Natural killer cell (primary cell): Measurements from ENCODE around the gene C5AR1. TPM values are rescaled to one million over a fixed set of nuclear protein-coding genes. Genes with fewer than 3 reads are reported as not detected.
"Not testable (repeated sequence)": the region's sequence is repeated elsewhere in the genome, so short reads cannot be mapped to it uniquely, and the experiment has no call there.

ENCODE experiments used
- ATAC-seq, 3 donors: fragments of 150-1000 bp in 2 of 3; fragments of 200-7000 bp in 1 of 3; cut with Tn5 transposase; 1 replicate in 1 of 3; 2 replicates in 2 of 3; pipeline ENCODE4 v1.10.0; 2021; ENCODE audit warnings: mild to moderate bottlenecking in 2 of 3, moderate library complexity in 2 of 3
- DNase-seq, 2 donors: peaks; one replicate each; pipeline versions ENCODE4 v3.0.0 to v3.0.0-alpha.2; 2013 to 2021; ENCODE audit warnings: mixed read lengths in 1 of 2
- H3K27ac ChIP-seq: one replicate; pipeline ENCODE4 v1.5.1; 2013; ENCODE audit warnings: mild to moderate bottlenecking, low read length
- H3K27me3 ChIP-seq: one replicate; pipeline ENCODE4 v1.6.1; 2013; ENCODE audit warnings: low read length; ENCODE audit not compliant: control insufficient read depth, insufficient read depth
- H3K36me3 ChIP-seq: one replicate; pipeline ENCODE4 v1.6.1; 2013; ENCODE audit warnings: low read length; ENCODE audit not compliant: control insufficient read depth, insufficient read depth
- H3K4me1 ChIP-seq: one replicate; pipeline ENCODE4 v1.6.1; 2013; ENCODE audit warnings: low read length; ENCODE audit not compliant: control insufficient read depth, insufficient read depth
- H3K4me3 ChIP-seq: one replicate; pipeline ENCODE4 v1.5.1; 2013; ENCODE audit warnings: low read length
- H3K9me3 ChIP-seq: one replicate; pipeline ENCODE4 v1.6.1; 2013; ENCODE audit warnings: low read length; ENCODE audit not compliant: control insufficient read depth, insufficient read depth
- H3K27ac Mint-ChIP-seq, 2 donors: one replicate each; pipeline ENCODE4 v1.8.0; 2022; ENCODE audit warnings: mild to moderate bottlenecking in 2 of 2, mixed read lengths in 2 of 2, moderate library complexity in 1 of 2
- H3K27me3 Mint-ChIP-seq, 2 donors: one replicate each; pipeline ENCODE4 v1.8.0; 2022; ENCODE audit warnings: low read depth in 2 of 2, mixed read lengths in 2 of 2
- H3K36me3 Mint-ChIP-seq: one replicate; pipeline ENCODE4 v1.8.0; 2022; ENCODE audit warnings: mixed read lengths
- H3K4me1 Mint-ChIP-seq, 2 donors: one replicate each; pipeline ENCODE4 v1.8.0; 2022; ENCODE audit warnings: mixed read lengths in 2 of 2
- H3K4me3 Mint-ChIP-seq: one replicate; pipeline ENCODE4 v1.8.0; 2022; ENCODE audit warnings: mild to moderate bottlenecking, moderate library complexity, mixed read lengths
- H3K9me3 Mint-ChIP-seq, 2 donors: one replicate each; pipeline ENCODE4 v1.8.0; 2022; ENCODE audit warnings: mixed read lengths in 2 of 2
- CTCF ChIP-seq: fragments of 200-600 bp; IDR thresholded peaks from one replicate; pipeline ENCODE4 v1.8.0; 2022; ENCODE audit warnings: antibody characterized with exemption
- WGBS: methylation state at CpG from one replicate; pipeline ENCODE4 v1.1.7; 2013; ENCODE audit warnings: missing lambda C conversion rate; ENCODE audit not compliant: insufficient coverage; 5-methylcytosine and 5-hydroxymethylcytosine counted together
- intact Hi-C: fragments of 100-400 bp; cut with micrococcal nuclease; formaldehyde crosslinking; loops from one replicate; pipeline ENCODE4 v1.14.2; 2022
- total RNA-seq, 4 donors: library from RNA; stranded (reverse); fragments of 120-200 nt in 1 of 4; gene quantifications; one replicate each; pipeline versions ENCODE4 v1.2.3 to v1.2.4, GENCODE V29; 2013 to 2022

The C5AR1 gene
- total RNA-seq, 3 donors from 2014 or later (not counting 1 experiment from before 2014, with no cell fraction given) = 11.4 to 42.7 (median 28.7) TPM

- H3K36me3 ChIP-seq = no peaks in the 10 kb centered on the region
- Mint-ChIP-seq H3K27me3 (no peaks in the 10 kb centered on the region), H3K9me3 (no peaks in the 10 kb centered on the region), H3K4me3 (no peak overlapping the region), H3K4me1 (no peaks in the 10 kb centered on the region), H3K36me3 (no peaks in the 10 kb centered on the region), H3K27ac (no peak overlapping the region)
- no peak for DNase-seq
- H3K9me3 ChIP-seq = no peaks in the 10 kb centered on the region
- no peak for TF ChIP-seq CTCF
- H3K27ac ChIP-seq = no peak overlapping the region
- H3K4me3 ChIP-seq = no peak overlapping the region
- intact Hi-C loops = no loop called here
- no peaks in the 10 kb centered on the region for H3K27me3 ChIP-seq
- no peak for ATAC-seq
- peaks cover 9% of the 10 kb centered on the region for H3K4me1 ChIP-seq
- WGBS = 29% methylated on average over 8 of the region's 9 CpGs
These were observed 20.8 kb downstream of the C5AR1 start for GRCh38 chr19:47330466-47330869.

GRCh38 chr19:47331490-47331889 lies 21.8 kb downstream of the C5AR1 start:
- Mint-ChIP-seq H3K36me3 (no peaks in the 10 kb centered on the region), H3K27ac (peak overlapping the region in 1 of 2 donors; percentile 81), H3K27me3 (no peaks in the 10 kb centered on the region), H3K9me3 (peaks cover 0 to 2% of the 10 kb centered on the region in 2 donors), H3K4me1 (peaks cover 4 to 9% of the 10 kb centered on the region in 2 donors), H3K4me3 (no peak overlapping the region)
- no peaks in the 10 kb centered on the region for H3K36me3 ChIP-seq
- H3K4me3 ChIP-seq = no peak overlapping the region
- DNase-seq = no peak
- intact Hi-C loops = no loop called here
- H3K4me1 ChIP-seq = peaks cover 20% of the 10 kb centered on the region
- H3K9me3 ChIP-seq = no peaks in the 10 kb centered on the region
- no peak for ATAC-seq
- no peak for TF ChIP-seq CTCF
- WGBS = 89% methylated on average over 6 of the region's 6 CpGs
- H3K27ac ChIP-seq = no peak overlapping the region
- H3K27me3 ChIP-seq = no peaks in the 10 kb centered on the region

GRCh38 chr19:47331931-47332547 lies 22.4 kb downstream of the C5AR1 start, which contains the start of gene C5AR2:
Gene C5AR2 (plus strand): TSS chr19:47332175. CDS start chr19:47340800, 8,625 bp downstream.
- intact Hi-C loops = no loop called here
- peaks cover 8 to 14% of the 10 kb centered on the region in 2 donors for H3K4me1 Mint-ChIP-seq
- H3K4me3 Mint-ChIP-seq = no peak within 1 kb of the TSS
- peak within 1 kb of the TSS in 1 of 2 donors; percentile 81 for H3K27ac Mint-ChIP-seq
- H3K4me3 ChIP-seq = no peak within 1 kb of the TSS
- DNase-seq (no peak), ATAC-seq (no peak)
- H3K27me3 ChIP-seq = no peaks in the 10 kb centered on the region
- H3K9me3 Mint-ChIP-seq = peaks cover 0 to 2% of the 10 kb centered on the region in 2 donors
- H3K9me3 ChIP-seq = no peaks in the 10 kb centered on the region
- no peak within 1 kb of the TSS for H3K27ac ChIP-seq
- no peaks in the 10 kb centered on the region for H3K27me3 Mint-ChIP-seq
- TF ChIP-seq CTCF = no peak
- peaks cover 25% of the 10 kb centered on the region for H3K4me1 ChIP-seq
- no peaks in the 10 kb centered on the region for H3K36me3 ChIP-seq
- 81% methylated on average over 18 of the region's 18 CpGs for WGBS
- no peaks in the 10 kb centered on the region for H3K36me3 Mint-ChIP-seq

- H3K4me3 Mint-ChIP-seq = peak overlapping the region; percentile 85
- peak overlapping the region; percentile 15 for H3K27ac ChIP-seq
- H3K36me3 ChIP-seq, H3K9me3 ChIP-seq, H3K9me3 Mint-ChIP-seq, H3K27me3 Mint-ChIP-seq, H3K4me3 ChIP-seq, intact Hi-C loops, H3K36me3 Mint-ChIP-seq, H3K27me3 ChIP-seq: not testable (repeated sequence)
- peaks cover 25% of the 10 kb centered on the region for H3K4me1 ChIP-seq
- WGBS = 69% methylated on average over 16 of the region's 18 CpGs
- peaks cover 8 to 16% of the 10 kb centered on the region in 2 donors for H3K4me1 Mint-ChIP-seq
- DNase-seq (peak in 1 of 2 donors; percentile 36), ATAC-seq (peak; percentile 74 to 83 (median 78))
- H3K27ac Mint-ChIP-seq = peak overlapping the region; percentile 81 to 86
These were observed 27.4 kb downstream of the C5AR1 start for GRCh38 chr19:47336765-47337718.
